Measurements from ENCODE around the gene GADL1.

The GADL1 gene

GRCh38 chr3:30737743-30738499 lies 156.5 kb downstream of the GADL1 start:
- no peak for TF ChIP-seq CTCF (IDR thresholded peaks at IDR 0.05; ENCODE audit: insufficient read depth, low read depth, low read length, missing control alignments)
- no peak overlapping the region for H3K4me3 ChIP-seq (ENCODE audit: low read depth, low read length)
- DNase-seq (ENCODE audit: low read depth) = no peak

GRCh38 chr3:30733696-30734095 lies 160.8 kb downstream of the GADL1 start:
- H3K4me3 ChIP-seq (ENCODE audit: low read depth, low read length) = no peak overlapping the region
- no peak for TF ChIP-seq CTCF (IDR thresholded peaks at IDR 0.05; ENCODE audit: insufficient read depth, low read depth, low read length, missing control alignments)
- DNase-seq (ENCODE audit: low read depth) = no peak

- no peak for TF ChIP-seq CTCF (IDR thresholded peaks at IDR 0.05; ENCODE audit: insufficient read depth, low read depth, low read length, missing control alignments)
- DNase-seq (ENCODE audit: low read depth) = no peak
- no peak overlapping the region for H3K4me3 ChIP-seq (ENCODE audit: low read depth, low read length)
Measured at GRCh38 chr3:30733209-30733608, 161.3 kb downstream of the GADL1 start.

GRCh38 chr3:30730967-30731366 lies 163.5 kb downstream of the GADL1 start:
- TF ChIP-seq CTCF (IDR thresholded peaks at IDR 0.05; ENCODE audit: insufficient read depth, low read depth, low read length, missing control alignments) = no peak
- no peak for DNase-seq (ENCODE audit: low read depth)
- H3K4me3 ChIP-seq (ENCODE audit: low read depth, low read length) = no peak overlapping the region

- no peak for DNase-seq (ENCODE audit: low read depth)
- TF ChIP-seq CTCF (IDR thresholded peaks at IDR 0.05; ENCODE audit: insufficient read depth, low read depth, low read length, missing control alignments) = no peak
- H3K4me3 ChIP-seq (ENCODE audit: low read depth, low read length) = no peak overlapping the region
Measured at GRCh38 chr3:30729936-30730335, 164.5 kb downstream of the GADL1 start.

GRCh38 chr3:30729512-30729911 lies 164.9 kb downstream of the GADL1 start:
- no peak overlapping the region for H3K4me3 ChIP-seq (ENCODE audit: low read depth, low read length)
- no peak for DNase-seq (ENCODE audit: low read depth)
- TF ChIP-seq CTCF (IDR thresholded peaks at IDR 0.05; ENCODE audit: insufficient read depth, low read depth, low read length, missing control alignments) = no peak

GRCh38 chr3:30728143-30728542 lies 166.3 kb downstream of the GADL1 start:
- no peak overlapping the region for H3K4me3 ChIP-seq (ENCODE audit: low read depth, low read length)
- TF ChIP-seq CTCF (IDR thresholded peaks at IDR 0.05; ENCODE audit: insufficient read depth, low read depth, low read length, missing control alignments) = no peak
- no peak for DNase-seq (ENCODE audit: low read depth)
